HAP-1 (cell line): ENCODE results near the gene PLEKHD1.

Experiments used
- DNase-seq, 2 experiments: peaks; one replicate each; pipeline ENCODE4 v3.0.0-alpha.2; 2016 to 2020; ENCODE audit warnings: low spot score in 2 of 2
- H3K27me3 ChIP-seq: fragments of 250-450 bp; sonication (Bioruptor Pico); 2 replicates; pipeline ENCODE4 v1.5.1; 2020; ENCODE audit warnings: low read depth, mild to moderate bottlenecking, moderate library complexity
- H3K36me3 ChIP-seq: fragments of 250-450 bp; sonication (Bioruptor Pico); replicated peaks from 2 replicates; pipeline ENCODE4 v1.5.1; 2020; ENCODE audit warnings: mild to moderate bottlenecking
- H3K4me1 ChIP-seq: fragments of 250-450 bp; sonication (Bioruptor Pico); 2 replicates; pipeline ENCODE4 v1.5.1; 2020; ENCODE audit warnings: mild to moderate bottlenecking
- H3K4me3 ChIP-seq: fragments of 250-450 bp; sonication (Bioruptor Pico); 2 replicates; pipeline ENCODE4 v1.5.1; 2020; ENCODE audit warnings: mild to moderate bottlenecking, moderate library complexity
- H3K9me3 ChIP-seq: fragments of 250-450 bp; sonication (Bioruptor Pico); 2 replicates; pipeline ENCODE4 v1.5.1; 2020; ENCODE audit warnings: mild to moderate bottlenecking, moderate library complexity
- in situ Hi-C: fragments of 300-500 bp; cut with MboI; formaldehyde crosslinking; loops from 3 replicates; pipeline ENCODE4 v1.14.3; 2020; ENCODE audit warnings: low sequenced_read_pairs, inconsistent platforms, mixed read lengths

PLEKHD1 gene

DNA sequence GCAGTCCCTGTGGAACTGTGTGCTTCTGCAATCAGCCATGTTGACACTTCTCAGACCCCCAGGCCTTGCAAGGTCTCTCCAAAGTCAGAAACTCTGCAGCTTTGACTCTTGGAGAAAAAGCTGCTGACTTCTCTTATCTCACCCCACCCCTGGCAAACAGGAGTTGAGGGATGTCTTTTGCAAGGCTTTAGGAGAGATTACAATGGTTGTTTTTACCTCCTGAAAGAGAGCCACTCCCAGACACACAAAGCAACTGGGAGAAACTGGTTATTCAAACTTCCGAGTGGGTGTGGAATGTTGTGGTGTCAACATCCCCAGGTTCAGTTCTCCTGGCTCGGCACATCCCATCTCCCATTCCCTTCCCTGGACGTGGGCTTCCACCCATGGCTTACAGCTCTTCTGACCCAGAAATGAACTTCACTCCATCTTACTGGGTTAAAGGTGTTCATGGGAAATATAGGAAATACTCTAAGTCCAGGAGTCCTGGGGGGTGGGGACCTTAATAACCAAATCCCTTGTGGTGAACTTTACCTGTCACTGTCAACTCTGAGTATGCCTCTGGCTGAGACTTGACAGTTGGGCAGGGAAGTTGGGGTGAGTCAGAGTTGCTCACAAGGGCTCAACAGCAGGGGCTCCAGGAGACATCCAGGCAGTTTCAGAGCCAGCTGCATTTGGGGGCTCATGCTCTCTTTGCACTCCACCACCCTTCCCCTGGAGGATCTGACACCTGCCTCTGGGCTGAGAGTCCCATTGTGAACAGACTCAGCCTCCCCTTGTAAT lies 48.2 kb downstream of the PLEKHD1 start:
- no peaks in the 10 kb centered on the region for H3K9me3 ChIP-seq
- H3K36me3 ChIP-seq: no peaks in the 10 kb centered on the region
- in situ Hi-C loops: no loop called here
- peaks cover 13% of the 10 kb centered on the region; the same call in 1 of the 2 replicates for H3K27me3 ChIP-seq
- no peaks in the 10 kb centered on the region for H3K4me1 ChIP-seq
- no peak for DNase-seq
- no peak overlapping the region for H3K4me3 ChIP-seq

DNA sequence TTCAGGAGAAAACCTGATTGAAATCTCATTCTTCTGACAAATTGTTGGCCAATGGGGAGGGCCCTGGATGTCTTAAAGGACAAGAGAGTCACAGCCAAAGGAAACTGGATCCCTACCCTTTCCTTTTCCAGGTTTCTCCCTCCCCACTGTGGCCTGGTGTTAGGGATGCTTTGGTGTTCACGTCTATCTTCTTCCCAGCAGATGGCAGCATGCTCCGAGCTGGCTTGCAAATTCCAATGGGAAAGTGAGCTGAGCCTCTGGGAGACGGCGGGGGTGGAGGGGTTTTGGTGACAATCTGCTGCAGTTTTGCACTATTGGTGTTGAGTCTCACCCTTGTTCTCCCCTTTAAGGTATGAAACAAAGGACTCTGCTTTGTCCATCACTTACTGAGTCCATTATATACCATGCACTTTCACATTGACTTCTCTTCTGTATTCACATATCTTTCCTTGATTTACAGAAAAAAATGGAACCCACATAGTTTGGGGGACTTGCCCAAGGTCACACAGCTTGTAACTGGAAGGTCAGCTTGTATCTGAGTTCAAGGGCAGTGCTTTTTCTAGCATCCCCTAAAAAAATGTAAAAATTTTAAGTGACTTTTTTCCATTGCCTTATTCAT lies 50.8 kb downstream of the PLEKHD1 start:
- Histone ChIP-seq H3K4me3 (no peak overlapping the region), H3K9me3 (no peaks in the 10 kb centered on the region), H3K27me3 (peaks cover 9% of the 10 kb centered on the region; the same call in 1 of the 2 replicates), H3K36me3 (no peaks in the 10 kb centered on the region), H3K4me1 (no peaks in the 10 kb centered on the region)
- DNase-seq: peak; percentile 46 to 70
- in situ Hi-C loops: no loop called here

DNA sequence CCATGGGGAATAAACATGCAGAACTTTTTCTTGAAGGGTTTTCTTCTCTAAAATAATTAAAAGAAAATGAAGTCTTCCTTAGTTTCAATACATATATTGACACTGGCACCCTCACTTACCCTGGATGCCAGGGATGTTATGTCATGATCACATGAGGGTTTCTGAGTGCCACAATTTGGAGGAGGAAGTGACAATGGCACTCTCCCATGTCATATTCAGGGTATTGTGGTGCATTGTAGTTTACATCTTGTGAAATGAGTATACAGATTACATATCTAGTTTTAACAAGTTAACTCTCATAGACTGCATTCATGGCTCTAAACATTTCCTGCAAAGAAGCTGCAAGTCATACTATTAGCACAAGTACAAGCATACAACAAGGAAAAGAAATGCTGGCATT lies 52.4 kb downstream of the PLEKHD1 start:
- Histone ChIP-seq H3K36me3 (no peaks in the 10 kb centered on the region), H3K9me3 (no peaks in the 10 kb centered on the region), H3K27me3 (peaks cover 5% of the 10 kb centered on the region; the same call in 1 of the 2 replicates), H3K4me3 (no peak overlapping the region), H3K4me1 (no peaks in the 10 kb centered on the region)
- in situ Hi-C loops: no loop called here
- DNase-seq: no peak

DNA sequence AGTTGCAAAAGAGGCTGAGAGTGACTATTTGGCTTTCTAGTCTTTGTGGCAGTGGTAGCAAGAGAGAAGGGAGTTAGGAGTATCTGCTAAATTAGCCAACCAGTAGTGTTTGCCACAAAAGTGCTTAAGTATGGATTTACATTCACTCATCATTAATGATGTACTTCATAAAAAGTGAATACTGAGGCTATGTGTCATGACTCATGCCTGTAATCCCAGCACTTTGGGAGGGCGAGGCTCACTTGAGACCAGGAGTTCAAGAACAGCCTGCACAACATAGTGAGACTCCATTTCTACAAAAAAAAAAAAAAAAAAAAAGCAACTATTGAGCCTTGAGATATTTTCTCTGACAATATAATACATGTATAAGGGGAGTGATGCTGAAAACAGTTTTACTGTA lies 53.4 kb downstream of the PLEKHD1 start:
- no peaks in the 10 kb centered on the region for H3K36me3 ChIP-seq
- no peak overlapping the region for H3K4me3 ChIP-seq
- no peaks in the 10 kb centered on the region for H3K9me3 ChIP-seq
- H3K4me1 ChIP-seq: no peaks in the 10 kb centered on the region
- H3K27me3 ChIP-seq: peaks cover 6% of the 10 kb centered on the region; the same call in 1 of the 2 replicates
- no peak for DNase-seq
- in situ Hi-C loops: no loop called here

DNA sequence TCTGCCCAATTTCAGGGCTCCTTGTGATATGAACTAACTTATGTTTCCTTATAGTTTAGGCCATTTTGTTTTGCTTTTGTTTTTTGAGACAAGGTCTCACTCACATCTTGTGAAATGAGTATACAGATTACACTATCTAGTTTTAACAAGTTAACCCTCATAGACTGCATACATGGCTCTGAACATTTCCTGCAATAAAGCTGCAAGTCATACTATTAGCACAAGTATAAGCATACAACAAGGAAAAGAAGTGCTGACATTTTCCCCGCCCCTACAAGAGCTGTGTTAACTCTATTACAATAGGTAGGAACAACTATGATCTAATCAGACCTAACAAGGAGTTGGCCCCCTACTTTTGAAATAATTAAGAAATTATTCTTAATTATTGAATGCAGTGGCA lies 54.2 kb downstream of the PLEKHD1 start:
- Histone ChIP-seq H3K4me1 (no peaks in the 10 kb centered on the region), H3K36me3 (no peaks in the 10 kb centered on the region), H3K9me3 (no peaks in the 10 kb centered on the region), H3K27me3 (peaks cover 14% of the 10 kb centered on the region; the same call in 1 of the 2 replicates), H3K4me3 (no peak overlapping the region)
- in situ Hi-C loops: no loop called here
- no peak for DNase-seq

DNA sequence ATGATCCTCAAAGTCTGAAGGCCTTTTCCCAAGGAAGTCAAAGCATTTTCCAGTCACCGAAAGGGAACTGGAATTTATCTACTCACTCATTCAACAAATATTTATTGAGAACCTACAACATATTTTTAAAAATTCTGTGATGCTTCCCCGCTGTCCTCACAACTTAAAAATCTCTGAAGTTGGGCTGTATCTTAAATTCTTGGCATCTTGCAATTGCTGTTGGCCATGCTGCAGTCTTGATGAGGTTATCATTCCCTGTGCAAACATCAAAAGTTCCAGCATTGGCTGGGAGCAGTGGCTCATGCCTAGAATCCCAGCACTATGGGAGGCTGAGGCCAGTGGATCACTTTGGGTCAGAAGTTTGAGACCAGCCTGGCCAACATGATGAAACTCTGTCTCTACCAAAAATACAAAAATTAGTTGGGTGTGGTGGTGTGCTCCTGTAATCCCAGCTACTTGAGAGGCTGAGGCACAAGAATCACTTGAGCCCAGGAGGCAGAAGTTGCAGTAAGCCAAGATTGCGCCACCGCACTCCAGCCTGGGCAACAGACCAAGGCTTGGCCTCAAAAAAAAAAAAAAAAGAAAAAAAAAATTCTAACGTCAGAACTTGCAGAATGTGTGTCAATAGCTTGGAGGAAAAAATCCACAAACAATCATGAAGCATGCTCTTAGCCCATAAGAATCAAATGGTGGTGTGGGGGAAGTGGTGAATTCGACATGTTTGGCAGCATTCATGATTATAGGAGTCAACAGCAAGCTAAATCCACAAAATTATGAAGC lies 55.3 kb downstream of the PLEKHD1 start:
- Histone ChIP-seq H3K36me3 (no peaks in the 10 kb centered on the region), H3K4me3 (no peak overlapping the region), H3K27me3 (peaks cover 23% of the 10 kb centered on the region), H3K4me1 (no peaks in the 10 kb centered on the region), H3K9me3 (no peaks in the 10 kb centered on the region)
- no peak for DNase-seq
- in situ Hi-C loops: no loop called here

DNA sequence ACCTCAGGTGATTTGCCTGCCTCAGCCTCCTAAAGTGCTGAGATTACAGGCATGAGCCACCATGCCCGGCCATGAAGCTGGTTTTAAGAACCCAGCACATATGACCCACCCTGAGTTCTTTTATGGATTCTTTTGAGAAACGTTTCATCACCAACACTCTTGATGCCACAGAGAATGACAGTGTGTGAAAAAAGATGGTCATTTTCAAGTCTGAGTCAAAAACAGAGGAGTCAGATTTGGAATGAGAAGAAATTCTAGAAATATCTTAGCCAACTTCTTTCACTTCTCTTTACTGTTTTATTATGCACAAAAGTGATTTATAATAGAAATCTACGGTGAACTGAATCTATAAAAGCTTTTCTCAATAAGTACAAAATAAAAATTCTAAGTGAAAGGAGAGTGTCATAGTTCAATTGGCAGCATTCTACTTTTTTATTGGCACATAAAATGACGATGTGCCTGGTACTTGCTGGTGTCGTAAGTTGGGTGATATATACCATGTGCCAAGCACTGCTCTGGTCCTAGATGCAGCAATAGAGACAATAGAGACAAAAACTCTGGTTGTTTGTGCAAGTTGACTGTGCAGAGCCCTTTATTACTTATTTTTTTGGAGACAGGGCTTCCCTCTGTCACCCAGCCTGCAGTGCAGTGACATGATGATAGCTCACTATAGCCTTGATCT lies 56.3 kb downstream of the PLEKHD1 start:
- Histone ChIP-seq H3K9me3 (no peaks in the 10 kb centered on the region), H3K36me3 (no peaks in the 10 kb centered on the region), H3K4me3 (no peak overlapping the region), H3K4me1 (no peaks in the 10 kb centered on the region), H3K27me3 (peaks cover 21% of the 10 kb centered on the region)
- DNase-seq: no peak
- in situ Hi-C loops: no loop called here

DNA sequence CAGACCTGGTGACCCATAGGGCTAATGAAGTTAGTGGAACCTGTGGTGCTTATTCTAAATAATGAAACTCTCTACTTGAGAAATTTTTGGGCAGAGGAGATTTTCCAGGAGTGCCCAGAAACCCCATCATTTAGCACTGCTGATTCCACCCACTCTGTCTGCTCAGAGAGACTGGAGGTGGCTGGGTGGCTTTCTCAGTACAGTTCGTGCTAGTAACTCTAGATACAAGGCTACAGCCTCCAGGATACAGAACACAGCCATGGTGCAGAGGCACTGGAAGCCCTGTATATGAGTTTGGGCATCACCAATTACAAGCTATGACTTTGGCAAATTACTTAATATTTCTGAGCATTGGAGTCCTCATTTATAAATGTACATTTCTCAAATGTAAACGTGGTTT lies 57.8 kb downstream of the PLEKHD1 start:
- H3K4me1 ChIP-seq: no peaks in the 10 kb centered on the region
- no peaks in the 10 kb centered on the region for H3K9me3 ChIP-seq
- no peak for DNase-seq
- H3K4me3 ChIP-seq: no peak overlapping the region
- H3K36me3 ChIP-seq: no peaks in the 10 kb centered on the region
- in situ Hi-C loops: no loop called here
- peaks cover 20% of the 10 kb centered on the region for H3K27me3 ChIP-seq

DNA sequence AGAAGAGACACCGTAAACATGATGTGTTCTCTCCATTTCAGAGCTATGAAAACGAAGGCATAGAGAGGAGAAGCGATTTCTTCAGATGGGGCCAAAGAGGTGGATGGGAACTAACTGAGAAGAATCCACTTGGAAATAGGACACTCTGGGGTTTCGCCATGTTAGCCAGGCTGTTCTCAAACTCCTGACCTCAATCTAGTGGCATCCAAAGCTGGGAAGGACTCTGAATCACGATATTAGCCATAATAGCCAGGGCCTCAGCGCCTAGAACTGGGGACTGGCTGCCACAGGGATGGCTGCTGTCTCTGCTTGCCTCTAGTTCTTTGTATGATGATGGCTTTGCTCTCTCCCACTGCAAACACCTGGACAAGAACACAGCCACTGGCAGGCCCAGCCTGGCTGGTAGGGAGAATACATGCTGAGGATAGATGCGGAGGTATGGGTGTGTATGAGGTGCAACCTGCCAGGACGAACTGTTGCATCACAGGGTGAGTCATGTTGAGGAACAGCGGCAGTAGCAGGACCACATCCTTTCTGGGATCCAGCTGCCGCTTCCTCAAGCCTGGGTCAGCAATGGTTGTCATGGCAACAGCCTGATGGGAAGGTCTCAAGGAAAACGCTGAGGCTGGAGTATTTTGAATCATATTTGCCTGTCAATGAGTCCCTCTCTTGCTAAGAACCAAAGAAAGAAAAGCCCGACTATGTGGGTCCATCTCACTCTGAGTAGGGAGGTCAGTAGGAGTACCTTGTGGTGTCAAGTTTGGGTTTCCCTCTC lies 59.0 kb downstream of the PLEKHD1 start:
- Histone ChIP-seq H3K4me1 (no peaks in the 10 kb centered on the region), H3K36me3 (no peaks in the 10 kb centered on the region), H3K4me3 (no peak overlapping the region), H3K9me3 (no peaks in the 10 kb centered on the region), H3K27me3 (peaks cover 20% of the 10 kb centered on the region)
- peak in 1 of 2 experiments; percentile 15 for DNase-seq
- in situ Hi-C loops: no loop called here

DNA sequence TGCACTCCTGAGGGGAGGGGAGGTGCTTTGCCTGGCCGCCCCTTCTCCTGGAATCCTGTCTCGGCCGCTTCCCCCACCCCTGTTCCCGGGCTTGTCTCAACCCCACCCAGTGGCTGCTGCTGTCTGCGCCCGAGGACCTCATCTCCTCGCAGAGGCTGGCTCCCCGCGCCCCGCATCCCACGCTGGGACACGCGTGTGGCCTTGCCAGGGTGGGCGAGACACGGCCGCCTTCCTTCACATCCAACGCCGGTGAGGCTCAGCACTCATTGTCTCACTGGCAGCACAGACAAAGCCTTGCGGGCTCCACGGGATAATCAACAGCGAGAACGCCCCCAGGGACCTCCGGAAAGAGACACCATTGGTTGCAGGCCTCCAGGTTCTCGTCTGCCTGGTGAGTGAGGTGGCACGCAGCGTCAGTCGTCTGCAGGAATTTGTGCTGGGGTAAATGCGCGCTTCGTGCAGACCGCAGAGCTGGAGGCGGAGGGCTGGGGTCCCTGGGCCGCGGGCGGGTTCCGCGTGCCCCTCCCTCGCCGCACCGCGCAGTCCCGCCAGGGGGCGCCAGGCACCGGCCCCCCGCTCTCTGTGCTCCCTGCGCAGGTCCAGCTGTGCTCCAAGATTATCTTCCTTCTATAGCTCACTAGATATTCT lies 63.3 kb downstream of the PLEKHD1 start:
- in situ Hi-C loops: no loop called here
- Histone ChIP-seq H3K4me1 (no peaks in the 10 kb centered on the region), H3K4me3 (no peak overlapping the region), H3K27me3 (peaks cover 19% of the 10 kb centered on the region), H3K36me3 (no peaks in the 10 kb centered on the region), H3K9me3 (no peaks in the 10 kb centered on the region)
- peak in 1 of 2 experiments; percentile 26 for DNase-seq

DNA sequence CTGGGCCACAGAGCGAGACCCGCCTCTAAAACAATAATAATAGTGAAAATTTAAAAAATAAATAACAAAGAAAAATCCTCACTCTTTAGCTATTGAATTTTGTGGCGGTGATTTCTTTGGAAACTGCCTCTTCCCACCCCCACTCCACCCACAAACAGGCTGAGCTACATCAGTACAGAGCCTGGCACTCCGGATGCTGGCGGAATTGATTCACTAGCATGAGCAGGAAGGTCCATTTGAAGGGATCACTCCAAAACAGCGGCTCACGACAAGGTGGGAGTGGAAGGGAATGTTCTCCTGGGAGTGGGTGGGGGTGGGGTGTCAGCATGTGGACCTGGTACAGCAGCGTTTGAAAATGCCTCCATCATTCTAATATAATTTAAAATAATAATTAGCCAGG lies 64.0 kb downstream of the PLEKHD1 start:
- in situ Hi-C loops: no loop called here
- H3K4me1 ChIP-seq: no peaks in the 10 kb centered on the region
- no peaks in the 10 kb centered on the region for H3K36me3 ChIP-seq
- DNase-seq: no peak
- no peaks in the 10 kb centered on the region for H3K9me3 ChIP-seq
- H3K27me3 ChIP-seq: peaks cover 11% of the 10 kb centered on the region
- H3K4me3 ChIP-seq: no peak overlapping the region

DNA sequence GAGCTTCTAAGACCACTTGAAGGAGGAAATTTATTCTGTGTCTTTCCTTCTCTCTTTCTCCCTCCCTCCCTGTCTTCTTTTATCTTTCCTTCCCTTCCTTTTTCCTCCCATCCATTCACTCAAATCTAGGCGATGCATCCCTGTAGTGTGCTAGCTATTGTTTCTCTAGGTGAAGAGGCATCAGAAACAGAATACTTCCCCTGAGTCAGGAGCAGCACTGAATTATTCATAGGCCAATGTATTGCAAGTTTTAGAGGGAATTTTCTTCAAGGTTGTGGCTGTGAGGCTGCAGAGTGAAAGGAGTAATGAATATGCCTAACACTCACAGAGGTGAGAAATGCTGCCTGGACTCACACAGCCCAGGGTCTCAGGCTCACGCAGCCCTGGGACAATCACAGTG lies 67.0 kb downstream of the PLEKHD1 start:
- no peaks in the 10 kb centered on the region for H3K36me3 ChIP-seq
- H3K27me3 ChIP-seq: peaks cover 2% of the 10 kb centered on the region; the same call in 1 of the 2 replicates
- H3K4me1 ChIP-seq: no peaks in the 10 kb centered on the region
- no peaks in the 10 kb centered on the region for H3K9me3 ChIP-seq
- H3K4me3 ChIP-seq: no peak overlapping the region
- no peak for DNase-seq
- in situ Hi-C loops: no loop called here
